ENCODE measurements around the gene VEGFA. TPM values are rescaled to one million over a fixed set of nuclear protein-coding genes. Genes with fewer than 3 reads are reported as not detected.

The VEGFA gene
- total and polyA plus RNA-seq, 2 experiments from 2014 or later: 10.7 to 241 TPM

DNA sequence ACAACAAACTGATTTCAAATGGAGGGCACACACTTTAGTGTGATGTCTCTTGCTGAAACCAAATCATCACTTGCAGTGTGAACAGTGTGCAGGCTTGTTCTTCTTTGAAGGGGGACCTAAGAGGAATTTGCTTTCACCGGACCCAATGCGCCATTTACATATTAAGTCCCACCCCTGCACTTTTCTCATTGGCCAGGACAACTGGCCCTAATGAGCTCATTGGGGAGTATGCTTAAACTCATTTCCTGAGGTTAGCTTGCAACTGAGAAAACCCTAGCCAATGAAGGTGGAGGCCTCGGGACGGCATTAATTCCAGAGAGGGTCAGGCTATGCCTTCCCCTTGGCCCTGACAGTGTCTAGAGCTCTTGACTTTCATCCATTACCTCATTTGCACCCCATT is 58.7 kb downstream of the VEGFA start:
- no peak for DNase-seq
- no peaks in the 10 kb centered on the region for H3K9me3 ChIP-seq (ENCODE audit: low read depth)
- no peaks in the 10 kb centered on the region for H3K79me2 ChIP-seq (ENCODE audit: insufficient read depth)
- in situ Hi-C loops (cut with MboI): no loop called here
- no peaks in the 10 kb centered on the region for H3K9me2 ChIP-seq (ENCODE audit: insufficient read depth)
- H3K9ac ChIP-seq: no peak overlapping the region
- H3K4me3 ChIP-seq: no peak overlapping the region
- H3K27me3 ChIP-seq (replicated peaks; ENCODE audit: insufficient read depth): no peaks in the 10 kb centered on the region; the same call in 1 of the 2 replicates
- H2AFZ ChIP-seq: no peak overlapping the region
- H3K36me3 ChIP-seq (ENCODE audit: low read depth): no peaks in the 10 kb centered on the region
- no peak overlapping the region for H3K27ac ChIP-seq
- H3K4me2 ChIP-seq (ENCODE audit: unreplicated experiment): no peak overlapping the region
- no peak for TF ChIP-seq EZH2 (IDR thresholded peaks at IDR 0.05; ENCODE audit: insufficient read depth, poor library complexity, severe bottlenecking)
- TF ChIP-seq EZH2phosphoT487 (IDR thresholded peaks at IDR 0.05; ENCODE audit: insufficient read depth, low read depth): no peak
- H3K4me1 ChIP-seq (ENCODE audit: insufficient read depth): no peaks in the 10 kb centered on the region
- H3F3A ChIP-seq (ENCODE audit: insufficient read depth): no peaks in the 10 kb centered on the region
- no peaks in the 10 kb centered on the region for H4K20me1 ChIP-seq (ENCODE audit: insufficient read depth)
- 91 to 96% methylated on average over 4 of the region's 4 CpGs for WGBS, 2 experiments (ENCODE audit: low coverage in 1 of 2, low lambda C conversion rate in 2 of 2, missing lambda C conversion rate in 2 of 2)

DNA sequence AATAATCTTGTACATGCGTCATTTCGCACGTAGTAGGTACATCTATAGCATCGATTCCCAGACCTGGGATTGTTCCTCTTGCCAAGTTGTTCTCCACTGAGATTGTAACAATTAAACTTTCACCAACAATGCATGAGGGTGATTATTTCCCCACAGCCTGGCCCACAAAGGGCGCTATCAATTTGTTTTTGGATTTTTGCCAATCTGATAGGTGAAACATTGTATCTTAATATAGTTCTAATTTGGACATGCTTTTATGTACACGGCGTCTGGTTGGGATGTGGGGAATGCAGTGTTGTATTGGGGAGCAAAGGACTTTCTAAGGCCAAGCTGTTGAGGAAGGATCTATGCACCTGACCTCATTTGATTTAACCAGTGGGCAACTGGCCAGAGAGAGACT is 59.5 kb downstream of the VEGFA start:
- H3K27me3 ChIP-seq (replicated peaks; ENCODE audit: insufficient read depth): no peaks in the 10 kb centered on the region; the same call in 1 of the 2 replicates
- H2AFZ ChIP-seq: no peak overlapping the region
- no peaks in the 10 kb centered on the region for H3F3A ChIP-seq (ENCODE audit: insufficient read depth)
- H3K4me3 ChIP-seq: no peak overlapping the region
- H3K9me3 ChIP-seq (ENCODE audit: low read depth): no peaks in the 10 kb centered on the region
- no peaks in the 10 kb centered on the region for H4K20me1 ChIP-seq (ENCODE audit: insufficient read depth)
- no peak for DNase-seq
- H3K9me2 ChIP-seq (ENCODE audit: insufficient read depth): no peaks in the 10 kb centered on the region
- no peaks in the 10 kb centered on the region for H3K36me3 ChIP-seq (ENCODE audit: low read depth)
- no peaks in the 10 kb centered on the region for H3K4me1 ChIP-seq (ENCODE audit: insufficient read depth)
- TF ChIP-seq EZH2 (IDR thresholded peaks at IDR 0.05; ENCODE audit: insufficient read depth, poor library complexity, severe bottlenecking) (no peak), EZH2phosphoT487 (IDR thresholded peaks at IDR 0.05; ENCODE audit: insufficient read depth, low read depth) (no peak)
- no peaks in the 10 kb centered on the region for H3K79me2 ChIP-seq (ENCODE audit: insufficient read depth)
- H3K9ac ChIP-seq: no peak overlapping the region
- no peak overlapping the region for H3K4me2 ChIP-seq (ENCODE audit: unreplicated experiment)
- no peak overlapping the region for H3K27ac ChIP-seq
- in situ Hi-C loops (cut with MboI): no loop called here
- WGBS, 2 experiments (ENCODE audit: low coverage in 1 of 2, low lambda C conversion rate in 2 of 2, missing lambda C conversion rate in 2 of 2): 83 to 86% methylated on average over 7 of the region's 7 CpGs

DNA sequence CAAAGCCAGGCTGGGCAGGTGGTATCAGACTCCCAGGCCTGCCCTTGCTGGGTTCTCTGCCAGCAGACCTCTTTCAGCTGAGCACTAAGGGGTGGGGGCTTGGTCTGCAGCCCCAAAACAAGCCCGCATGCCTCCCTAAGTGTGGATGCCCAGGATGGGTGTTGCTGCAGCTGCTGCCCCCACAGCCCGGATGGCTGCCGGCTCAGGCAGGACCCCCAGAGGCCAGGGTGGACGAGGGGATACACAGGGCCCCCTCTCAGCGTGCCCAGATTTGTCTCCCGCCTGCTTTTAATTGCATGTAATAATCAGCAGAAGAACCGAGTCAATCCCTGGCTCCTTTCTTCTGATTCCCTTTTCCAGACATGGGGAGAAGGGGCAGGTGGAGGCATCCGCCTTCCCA is 60.8 kb downstream of the VEGFA start:
- H3K9me2 ChIP-seq (ENCODE audit: insufficient read depth): no peaks in the 10 kb centered on the region

DNA sequence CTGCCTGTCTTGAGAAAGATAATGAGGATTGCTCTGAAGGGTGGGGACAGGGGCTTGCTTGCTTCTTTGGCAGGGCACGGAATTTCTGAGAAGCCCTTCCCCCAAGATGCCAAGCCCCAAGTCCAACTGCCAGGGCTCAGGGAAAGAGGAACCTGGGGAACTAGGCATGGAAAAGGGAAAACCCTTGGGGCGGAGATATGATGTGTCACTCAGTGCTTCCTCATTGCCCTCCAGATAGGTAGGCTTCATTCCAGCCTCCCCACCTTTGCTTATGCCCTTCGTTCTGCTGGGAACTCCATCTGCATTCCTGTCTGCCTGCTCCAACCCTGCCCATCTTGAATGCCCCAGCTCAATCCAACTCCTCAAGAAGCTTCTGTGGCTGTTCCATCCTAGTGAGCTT is 61.2 kb downstream of the VEGFA start:
- Histone ChIP-seq H3K4me2 (ENCODE audit: unreplicated experiment) (no peak overlapping the region), H3K79me2 (ENCODE audit: insufficient read depth) (no peaks in the 10 kb centered on the region), H3K9ac (no peak overlapping the region), H4K20me1 (ENCODE audit: insufficient read depth) (no peaks in the 10 kb centered on the region), H3K27ac (no peak overlapping the region), H3K27me3 (replicated peaks; ENCODE audit: insufficient read depth) (no peaks in the 10 kb centered on the region; the same call in 1 of the 2 replicates), H3K36me3 (ENCODE audit: low read depth) (no peaks in the 10 kb centered on the region), H3K4me1 (ENCODE audit: insufficient read depth) (peaks cover 5% of the 10 kb centered on the region; the same call in 1 of the 2 replicates), H3K9me3 (ENCODE audit: low read depth) (no peaks in the 10 kb centered on the region), H3K4me3 (no peak overlapping the region), H3K9me2 (ENCODE audit: insufficient read depth) (no peaks in the 10 kb centered on the region), H3F3A (ENCODE audit: insufficient read depth) (no peaks in the 10 kb centered on the region), H2AFZ (no peak overlapping the region)
- no peak for DNase-seq
- no peak for TF ChIP-seq EZH2phosphoT487 (IDR thresholded peaks at IDR 0.05; ENCODE audit: insufficient read depth, low read depth)
- no peak for TF ChIP-seq EZH2 (IDR thresholded peaks at IDR 0.05; ENCODE audit: insufficient read depth, poor library complexity, severe bottlenecking)
- in situ Hi-C loops (cut with MboI): no loop called here
- WGBS, 2 experiments (ENCODE audit: low coverage in 1 of 2, low lambda C conversion rate in 2 of 2, missing lambda C conversion rate in 2 of 2): 47 to 48% methylated on average over 3 of the region's 3 CpGs

More for the DNA sequence above, 60.8 kb downstream of the VEGFA start:
- no peak for TF ChIP-seq EZH2phosphoT487 (IDR thresholded peaks at IDR 0.05; ENCODE audit: insufficient read depth, low read depth)
- TF ChIP-seq EZH2 (IDR thresholded peaks at IDR 0.05; ENCODE audit: insufficient read depth, poor library complexity, severe bottlenecking): no peak
- peaks cover 1% of the 10 kb centered on the region; the same call in 1 of the 2 replicates for H3K4me1 ChIP-seq (ENCODE audit: insufficient read depth)
- H3K27ac ChIP-seq: no peak overlapping the region
- no peak overlapping the region for H3K4me3 ChIP-seq
- no peaks in the 10 kb centered on the region for H3K36me3 ChIP-seq (ENCODE audit: low read depth)
- no peaks in the 10 kb centered on the region for H4K20me1 ChIP-seq (ENCODE audit: insufficient read depth)
- in situ Hi-C loops (cut with MboI): no loop called here
- no peak for DNase-seq
- H3K9me3 ChIP-seq (ENCODE audit: low read depth): no peaks in the 10 kb centered on the region
- H3F3A ChIP-seq (ENCODE audit: insufficient read depth): no peaks in the 10 kb centered on the region
- H2AFZ ChIP-seq: no peak overlapping the region
- H3K4me2 ChIP-seq (ENCODE audit: unreplicated experiment): no peak overlapping the region
- no peaks in the 10 kb centered on the region for H3K79me2 ChIP-seq (ENCODE audit: insufficient read depth)
- no peaks in the 10 kb centered on the region; the same call in 1 of the 2 replicates for H3K27me3 ChIP-seq (replicated peaks; ENCODE audit: insufficient read depth)
- no peak overlapping the region for H3K9ac ChIP-seq
- WGBS, 2 experiments (ENCODE audit: low coverage in 1 of 2, low lambda C conversion rate in 2 of 2, missing lambda C conversion rate in 2 of 2): 53 to 58% methylated on average over 8 of the region's 8 CpGs

Data from GM23248 (cell line).